B cell (primary cell): ENCODE measurements around the gene LCORL.

Experiments used
- EZH2 ChIP-seq: IDR thresholded peaks from 2 replicates; pipeline ENCODE4 v1.6.1; 2012; ENCODE audit warnings: borderline replicate concordance, low read depth, mild to moderate bottlenecking, moderate library complexity, low read length; ENCODE audit not compliant: insufficient read depth, poor library complexity, severe bottlenecking
- TF ChIP-seq, protein P1 (sequence below): fragments of 200-600 bp; IDR thresholded peaks from one replicate; pipeline ENCODE4 v1.8.0; 2022; ENCODE audit warnings: antibody characterized with exemption, mild to moderate bottlenecking

DNA sequence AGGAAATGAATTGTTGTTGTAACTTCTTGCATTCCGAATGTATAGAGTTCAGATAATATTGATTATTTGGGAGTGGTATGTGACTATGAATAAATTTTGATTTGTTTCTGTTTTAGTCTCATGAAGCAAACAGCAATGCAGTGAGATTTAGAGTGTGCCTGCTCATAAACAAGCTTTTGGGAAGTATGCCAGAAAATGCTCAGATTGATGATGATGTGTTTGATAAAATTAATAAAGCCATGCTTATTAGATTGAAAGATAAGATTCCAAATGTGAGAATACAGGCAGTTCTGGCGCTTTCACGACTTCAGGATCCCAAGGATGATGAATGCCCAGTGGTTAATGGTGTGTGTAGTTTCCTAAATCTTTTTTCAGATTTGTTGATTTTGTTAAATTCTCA is 208.8 kb downstream of the LCORL start:
- TF ChIP-seq, protein P1, sequence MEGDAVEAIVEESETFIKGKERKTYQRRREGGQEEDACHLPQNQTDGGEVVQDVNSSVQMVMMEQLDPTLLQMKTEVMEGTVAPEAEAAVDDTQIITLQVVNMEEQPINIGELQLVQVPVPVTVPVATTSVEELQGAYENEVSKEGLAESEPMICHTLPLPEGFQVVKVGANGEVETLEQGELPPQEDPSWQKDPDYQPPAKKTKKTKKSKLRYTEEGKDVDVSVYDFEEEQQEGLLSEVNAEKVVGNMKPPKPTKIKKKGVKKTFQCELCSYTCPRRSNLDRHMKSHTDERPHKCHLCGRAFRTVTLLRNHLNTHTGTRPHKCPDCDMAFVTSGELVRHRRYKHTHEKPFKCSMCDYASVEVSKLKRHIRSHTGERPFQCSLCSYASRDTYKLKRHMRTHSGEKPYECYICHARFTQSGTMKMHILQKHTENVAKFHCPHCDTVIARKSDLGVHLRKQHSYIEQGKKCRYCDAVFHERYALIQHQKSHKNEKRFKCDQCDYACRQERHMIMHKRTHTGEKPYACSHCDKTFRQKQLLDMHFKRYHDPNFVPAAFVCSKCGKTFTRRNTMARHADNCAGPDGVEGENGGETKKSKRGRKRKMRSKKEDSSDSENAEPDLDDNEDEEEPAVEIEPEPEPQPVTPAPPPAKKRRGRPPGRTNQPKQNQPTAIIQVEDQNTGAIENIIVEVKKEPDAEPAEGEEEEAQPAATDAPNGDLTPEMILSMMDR: no peak
- TF ChIP-seq EZH2: no peak
